CD4-positive, alpha-beta memory T cell (primary cell): Measurements from ENCODE around the gene DDX23. TPM values are rescaled to one million over a fixed set of nuclear protein-coding genes. Genes with fewer than 3 reads are reported as not detected.
A peak's percentile ranks its signal among the peaks of the same experiment; 100 is the strongest.

Experiments
- CTCF ChIA-PET: fragments of 350-600 bp; sonication (Branson Sonifier 250); formaldehyde crosslinking; loops from one replicate; lab custom pipeline; 2021; ENCODE audit warnings: inconsistent platforms; ENCODE audit not compliant: partially characterized antibody; lab: Charles Lee
- POLR2A ChIA-PET: fragments of 350-600 bp; sonication (Branson Sonifier 250); formaldehyde crosslinking; loops from one replicate; lab custom pipeline; 2021; ENCODE audit not compliant: partially characterized antibody; lab: Charles Lee
- DNase-seq, 5 donors: peaks; one replicate each; pipeline versions ENCODE4 v3.0.0 to v3.0.0-alpha.2; 2020 to 2022; ENCODE audit warnings: mixed read lengths in 1 of 5
- H3K27ac ChIP-seq: one replicate; pipeline ENCODE4 v1.7.0; 2013; ENCODE audit warnings: low read depth, low read length
- H3K27me3 ChIP-seq: 2 replicates; pipeline ENCODE4 v1.7.0; 2013; ENCODE audit warnings: mild to moderate bottlenecking, low read length, moderate library complexity; ENCODE audit not compliant: insufficient read depth
- H3K36me3 ChIP-seq: 2 replicates; pipeline ENCODE4 v1.7.0; 2013; ENCODE audit warnings: mild to moderate bottlenecking, low read length, moderate library complexity; ENCODE audit not compliant: insufficient read depth
- H3K4me1 ChIP-seq: 2 replicates; pipeline ENCODE4 v1.7.0; 2013; ENCODE audit warnings: mild to moderate bottlenecking, low read length, moderate library complexity; ENCODE audit not compliant: insufficient read depth
- H3K4me3 ChIP-seq, 2 donors: one replicate each; pipeline ENCODE4 v1.7.0; 2013; ENCODE audit warnings: low read length in 2 of 2, mild to moderate bottlenecking in 1 of 2
- H3K9me3 ChIP-seq, 2 donors: one replicate each; pipeline ENCODE4 v1.7.0; 2013; ENCODE audit warnings: low read length in 2 of 2, control low read depth in 1 of 2; ENCODE audit not compliant: control insufficient read depth in 1 of 2
- H3K27ac Mint-ChIP-seq, 7 donors: one replicate each; pipeline ENCODE4 v1.8.0; 2020 to 2021; ENCODE audit warnings: mixed read lengths in 7 of 7, mild to moderate bottlenecking in 6 of 7, inconsistent platforms in 3 of 7, moderate library complexity in 3 of 7
- H3K27me3 Mint-ChIP-seq, 2 donors: one replicate each; pipeline ENCODE4 v1.8.0; 2020 to 2021; ENCODE audit warnings: mixed read lengths in 2 of 2
- H3K36me3 Mint-ChIP-seq, 2 donors: one replicate each; pipeline ENCODE4 v1.8.0; 2020 to 2021; ENCODE audit warnings: mixed read lengths in 2 of 2, inconsistent platforms in 1 of 2, mild to moderate bottlenecking in 1 of 2
- H3K4me1 Mint-ChIP-seq, 4 donors: one replicate each; pipeline ENCODE4 v1.8.0; 2020 to 2021; ENCODE audit warnings: mixed read lengths in 4 of 4, mild to moderate bottlenecking in 1 of 4
- H3K4me3 Mint-ChIP-seq, 8 donors: one replicate each; pipeline ENCODE4 v1.8.0; 2020 to 2021; ENCODE audit warnings: mixed read lengths in 8 of 8, mild to moderate bottlenecking in 7 of 8, moderate library complexity in 6 of 8, inconsistent platforms in 3 of 8
- H3K9me3 Mint-ChIP-seq, 8 donors: one replicate each; pipeline ENCODE4 v1.8.0; 2020 to 2021; ENCODE audit warnings: mixed read lengths in 8 of 8, mild to moderate bottlenecking in 5 of 8, inconsistent platforms in 3 of 8, moderate library complexity in 1 of 8
- intact Hi-C: fragments of 100-400 bp; cut with micrococcal nuclease; formaldehyde crosslinking; loops from one replicate; pipeline ENCODE4 v1.15.1; 2023
- polyA plus RNA-seq, 2 donors: library from polyadenylated mRNA; unstranded; fragments of 300-500 nt; fragmentation: Illumina TruSeq; gene quantifications; one replicate each; pipeline ENCODE4 v1.2.3, GENCODE V29; 2021
- total RNA-seq, 2 experiments: library from RNA; stranded (reverse); gene quantifications; one replicate each; pipeline ENCODE4 v1.2.3, GENCODE V29; 2021

The DDX23 gene
- total and polyA plus RNA-seq, 4 experiments from 2014 or later: 14.3 to 158 (median 106) TPM

DNA sequence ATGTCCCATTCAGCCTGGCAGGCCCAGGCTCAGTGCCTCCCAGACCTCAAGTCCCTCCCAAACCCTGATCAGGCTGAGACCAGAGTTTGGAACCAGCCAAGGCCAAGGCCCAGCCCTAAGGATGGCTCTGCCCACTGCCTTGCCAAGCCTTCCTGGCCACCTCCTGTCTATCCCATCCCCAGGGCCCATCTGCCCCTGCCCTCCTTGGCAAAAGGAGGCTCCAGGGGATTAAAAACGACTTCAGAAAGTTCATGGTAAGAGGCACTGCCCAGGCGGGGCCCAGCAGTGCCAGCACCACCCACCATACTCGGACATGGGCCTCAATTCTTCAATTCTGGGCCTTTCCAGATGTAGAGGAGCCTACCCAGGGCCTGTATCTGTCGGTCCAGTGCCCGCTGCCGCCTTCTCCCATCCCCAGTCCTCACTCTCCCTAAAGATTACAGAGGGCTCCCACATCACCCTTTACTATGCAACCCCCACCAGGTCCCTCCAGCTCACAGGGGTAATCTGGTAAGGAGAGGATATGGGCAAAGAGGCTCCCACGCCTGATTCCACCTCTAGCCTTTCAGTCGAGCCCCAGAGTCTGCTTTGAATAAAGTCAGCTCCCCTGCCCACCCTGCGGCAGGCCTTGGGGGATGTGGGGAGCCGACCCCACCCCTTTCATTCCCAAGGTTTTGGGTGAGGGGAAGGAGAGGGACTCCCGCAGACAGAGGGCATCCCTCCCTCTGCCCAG lies 64.0 kb downstream of the DDX23 start:
- Mint-ChIP-seq H3K4me1 (peaks cover 0 to 18% (median 5%) of the 10 kb centered on the region in 4 donors), H3K27ac (no peak overlapping the region), H3K9me3 (no peaks in the 10 kb centered on the region), H3K27me3 (peaks cover 34 to 46% of the 10 kb centered on the region in 2 donors), H3K36me3 (no peaks in the 10 kb centered on the region), H3K4me3 (peak overlapping the region; percentile 44 to 79 (median 72))
- ChIA-PET CTCF (interaction anchor here (0.7 kb wide), 1 partner anchor 342 kb away, joined by 3 read pairs; no protein-coding TSS in a partner anchor), POLR2A (no interaction called here)
- Histone ChIP-seq H3K36me3 (no peaks in the 10 kb centered on the region), H3K27ac (no peak overlapping the region), H3K4me3 (no peak overlapping the region), H3K4me1 (no peaks in the 10 kb centered on the region), H3K27me3 (peaks cover 15% of the 10 kb centered on the region), H3K9me3 (no peaks in the 10 kb centered on the region)
- DNase-seq: no peak
- intact Hi-C loops: no loop called here

DNA sequence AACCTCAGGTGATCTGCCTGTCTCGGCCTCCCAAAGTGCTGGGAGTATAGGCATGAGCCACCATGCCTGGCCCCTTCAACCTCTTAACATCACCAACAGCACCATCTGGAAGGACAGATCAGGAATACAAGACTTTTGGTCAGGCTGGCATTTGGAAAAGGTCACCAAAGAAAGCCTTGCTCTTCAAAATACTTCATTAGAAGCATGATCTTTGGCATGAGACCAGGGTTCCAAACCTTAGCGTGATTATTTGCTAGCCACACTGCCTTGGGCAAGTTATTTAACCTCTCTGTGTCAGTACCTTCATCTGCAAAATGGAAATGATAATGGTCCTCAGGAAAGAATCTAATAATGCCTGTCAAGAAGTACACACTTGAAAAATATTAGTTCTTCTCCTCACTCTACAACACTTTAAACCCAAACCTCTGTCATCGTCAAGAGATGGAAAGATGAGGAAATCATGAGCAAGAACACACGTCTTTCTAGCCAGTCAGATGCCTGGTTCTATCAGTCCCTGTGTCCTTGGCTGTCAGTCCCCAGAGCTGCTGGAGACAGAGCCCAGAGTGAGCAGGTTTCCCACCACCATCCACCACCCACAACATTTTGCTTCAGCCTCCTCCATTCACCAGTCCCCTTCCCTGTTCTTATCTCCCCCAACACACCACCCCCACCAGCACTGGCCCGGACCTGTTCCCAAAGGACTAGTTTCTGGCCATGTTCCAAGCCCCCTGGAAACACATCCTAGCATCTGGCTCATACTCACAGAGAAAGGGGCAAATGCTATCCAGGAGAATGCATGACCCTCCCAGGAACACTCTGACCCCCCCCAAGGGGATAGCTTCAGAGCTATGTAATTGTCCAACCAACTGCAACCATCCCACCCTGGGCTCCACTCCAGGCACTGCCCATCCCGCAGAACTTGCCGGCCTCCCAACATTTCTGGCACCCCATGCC lies 65.1 kb downstream of the DDX23 start:
- POLR2A ChIA-PET: no interaction called here
- peak overlapping the region in 2 of 8 donors; percentile 8 to 24 for H3K4me3 Mint-ChIP-seq
- CTCF ChIA-PET: interaction anchor here (0.7 to 3.1 kb wide), 2 partner anchors 9 to 343 kb away, joined by 3 to 13 read pairs; no protein-coding TSS in a partner anchor

DNA sequence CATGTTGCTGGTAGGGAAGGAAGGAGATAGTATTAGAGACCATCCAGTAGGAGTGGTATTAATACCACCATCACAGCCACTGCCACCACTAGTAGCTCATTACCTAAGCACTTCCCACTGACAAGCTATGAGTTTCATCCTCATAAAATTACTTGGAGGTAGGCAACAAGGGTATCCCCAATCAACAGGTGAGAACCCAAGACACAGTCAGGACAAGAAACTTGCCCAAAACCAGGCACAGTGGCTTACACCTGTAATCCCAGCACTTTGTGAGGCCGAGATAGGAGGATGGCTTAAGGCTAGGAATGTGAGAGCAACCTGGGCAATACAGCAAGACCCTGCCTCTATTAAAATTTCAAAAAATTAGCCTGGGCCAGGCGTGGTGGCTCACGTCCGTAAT lies 68.5 kb downstream of the DDX23 start:
- Histone ChIP-seq H3K27me3 (peaks cover 7% of the 10 kb centered on the region), H3K4me3 (no peak overlapping the region), H3K27ac (no peak overlapping the region), H3K9me3 (no peaks in the 10 kb centered on the region), H3K4me1 (no peaks in the 10 kb centered on the region), H3K36me3 (no peaks in the 10 kb centered on the region)
- Mint-ChIP-seq H3K4me1 (peaks cover 0 to 8% (median 3%) of the 10 kb centered on the region in 4 donors), H3K27ac (no peak overlapping the region), H3K36me3 (no peaks in the 10 kb centered on the region), H3K4me3 (peak overlapping the region in 1 of 8 donors; percentile 41), H3K9me3 (no peaks in the 10 kb centered on the region), H3K27me3 (peaks cover 22 to 40% of the 10 kb centered on the region in 2 donors)
- intact Hi-C loops: no loop called here
- ChIA-PET POLR2A (no interaction called here), CTCF (interaction anchor here (1.5 kb wide), 1 partner anchor 12 kb away, joined by 5 read pairs; no protein-coding TSS in a partner anchor)
- no peak for DNase-seq

More for the DNA sequence above, 65.1 kb downstream of the DDX23 start:
- no peak for DNase-seq
- Histone ChIP-seq H3K27ac (no peak overlapping the region), H3K4me3 (no peak overlapping the region), H3K4me1 (no peaks in the 10 kb centered on the region), H3K36me3 (no peaks in the 10 kb centered on the region), H3K9me3 (no peaks in the 10 kb centered on the region), H3K27me3 (peaks cover 15% of the 10 kb centered on the region)
- intact Hi-C loops: no loop called here
- H3K27me3 Mint-ChIP-seq: peaks cover 34 to 52% of the 10 kb centered on the region in 2 donors
- H3K4me1 Mint-ChIP-seq: peaks cover 0 to 18% (median 5%) of the 10 kb centered on the region in 4 donors
- H3K36me3 Mint-ChIP-seq: no peaks in the 10 kb centered on the region
- peak overlapping the region in 1 of 7 donors; percentile 43 for H3K27ac Mint-ChIP-seq
- no peaks in the 10 kb centered on the region for H3K9me3 Mint-ChIP-seq

DNA sequence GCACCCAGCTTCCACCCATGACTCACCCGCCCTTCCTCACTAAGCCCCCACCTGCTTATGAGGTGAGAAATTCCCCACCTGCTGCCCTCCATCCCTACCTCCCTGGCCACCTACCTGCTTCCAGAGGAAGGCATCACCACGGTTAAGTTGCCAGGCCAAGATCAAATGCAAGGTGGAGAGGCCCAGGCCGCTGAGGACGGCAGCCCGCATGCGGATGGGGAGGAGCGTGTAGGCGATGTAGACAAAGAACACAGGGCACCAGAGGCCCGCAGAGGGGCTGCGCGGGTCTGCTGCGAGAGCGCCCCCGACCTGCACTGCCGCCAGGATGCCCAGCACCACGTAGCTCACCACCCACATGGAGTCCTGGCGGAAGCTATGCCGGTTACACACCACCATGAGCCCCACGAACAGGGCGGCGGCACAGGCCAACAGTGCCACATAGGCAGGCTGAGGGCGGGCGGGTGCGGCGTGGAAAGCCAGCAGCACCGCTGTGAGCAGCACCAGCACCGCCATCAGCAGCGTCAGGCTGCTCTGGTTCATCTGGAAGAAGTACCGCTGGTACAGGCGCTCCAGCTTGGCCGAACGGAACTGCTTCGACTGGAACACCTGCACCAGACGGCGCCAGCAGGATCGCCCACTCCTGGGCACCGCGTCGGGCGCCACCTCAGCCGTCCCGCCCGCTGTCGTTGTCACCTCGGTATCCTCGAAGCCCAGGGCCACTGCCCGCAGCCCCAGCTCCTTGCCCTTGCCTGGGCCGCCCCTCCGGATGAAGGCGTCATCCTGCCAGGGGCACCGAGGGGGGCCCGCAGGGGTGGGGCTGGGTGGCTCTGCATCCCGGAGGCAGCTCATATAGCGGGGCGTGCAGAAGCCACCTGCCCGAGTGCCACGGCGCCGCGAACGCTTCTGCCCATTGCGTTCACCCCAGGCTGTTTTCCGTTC lies 69.2 kb downstream of the DDX23 start:
- POLR2A ChIA-PET: no interaction called here
- Mint-ChIP-seq H3K4me3 (no peak overlapping the region), H3K27ac (no peak overlapping the region), H3K4me1 (peaks cover 0 to 3% (median 0%) of the 10 kb centered on the region in 4 donors), H3K9me3 (no peaks in the 10 kb centered on the region), H3K27me3 (peaks cover 16 to 33% of the 10 kb centered on the region in 2 donors), H3K36me3 (no peaks in the 10 kb centered on the region)
- no peaks in the 10 kb centered on the region for H3K9me3 ChIP-seq
- intact Hi-C loops: no loop called here
- DNase-seq: no peak
- peaks cover 3% of the 10 kb centered on the region for H3K27me3 ChIP-seq
- H3K4me3 ChIP-seq: no peak overlapping the region
- H3K36me3 ChIP-seq: no peaks in the 10 kb centered on the region
- CTCF ChIA-PET: interaction anchor here (0.6 to 1.5 kb wide), 3 partner anchors 12 to 187 kb away, joined by 4 to 5 read pairs (median 4); no protein-coding TSS in a partner anchor
- H3K27ac ChIP-seq: no peak overlapping the region
- H3K4me1 ChIP-seq: no peaks in the 10 kb centered on the region

DNA sequence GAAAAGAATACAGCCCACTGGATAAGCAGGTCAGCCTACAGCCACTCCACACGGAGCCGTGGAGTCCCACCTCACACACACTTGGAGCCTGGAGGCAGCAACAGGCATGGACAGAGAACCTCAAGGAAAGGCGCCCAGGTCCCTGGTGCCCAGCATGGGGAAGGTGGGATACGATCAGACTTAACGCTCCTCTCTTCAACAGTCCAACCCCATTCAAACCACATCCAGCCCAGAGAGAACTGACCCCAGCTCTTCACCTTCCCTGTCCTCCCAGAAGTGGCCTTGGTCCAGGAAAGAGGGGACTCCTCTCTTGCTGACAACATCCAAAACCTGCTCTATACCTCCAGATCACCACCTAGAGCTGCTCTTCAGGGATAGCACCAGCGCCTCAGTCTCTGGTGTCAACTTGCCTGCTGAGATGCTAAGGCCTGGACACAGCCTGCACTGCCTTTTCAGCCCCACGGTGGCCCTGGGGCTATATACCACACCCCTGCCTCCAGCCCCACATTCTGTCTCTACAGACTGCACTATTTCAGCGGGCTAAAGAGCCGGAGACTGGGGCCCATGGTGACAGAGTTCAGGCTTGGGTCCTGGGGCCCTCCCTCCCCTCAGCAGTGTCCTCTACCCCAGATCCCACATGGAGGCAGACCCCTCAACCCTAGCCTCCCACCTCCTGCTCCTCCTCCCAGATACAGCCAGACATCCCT lies 70.1 kb downstream of the DDX23 start:
- no peaks in the 10 kb centered on the region for H3K9me3 Mint-ChIP-seq
- DNase-seq: no peak
- intact Hi-C loops: no loop called here
- H3K27ac Mint-ChIP-seq: no peak overlapping the region
- Histone ChIP-seq H3K4me3 (no peak overlapping the region), H3K9me3 (no peaks in the 10 kb centered on the region), H3K4me1 (no peaks in the 10 kb centered on the region), H3K36me3 (no peaks in the 10 kb centered on the region), H3K27me3 (no peaks in the 10 kb centered on the region), H3K27ac (no peak overlapping the region)
- no peaks in the 10 kb centered on the region for H3K4me1 Mint-ChIP-seq
- H3K36me3 Mint-ChIP-seq: no peaks in the 10 kb centered on the region
- H3K27me3 Mint-ChIP-seq: peaks cover 10 to 26% of the 10 kb centered on the region in 2 donors
- CTCF ChIA-PET: interaction anchor here (0.7 to 1.0 kb wide), 2 partner anchors 13 to 29 kb away, joined by 4 to 5 read pairs; no protein-coding TSS in a partner anchor
- POLR2A ChIA-PET: no interaction called here
- H3K4me3 Mint-ChIP-seq: no peak overlapping the region

DNA sequence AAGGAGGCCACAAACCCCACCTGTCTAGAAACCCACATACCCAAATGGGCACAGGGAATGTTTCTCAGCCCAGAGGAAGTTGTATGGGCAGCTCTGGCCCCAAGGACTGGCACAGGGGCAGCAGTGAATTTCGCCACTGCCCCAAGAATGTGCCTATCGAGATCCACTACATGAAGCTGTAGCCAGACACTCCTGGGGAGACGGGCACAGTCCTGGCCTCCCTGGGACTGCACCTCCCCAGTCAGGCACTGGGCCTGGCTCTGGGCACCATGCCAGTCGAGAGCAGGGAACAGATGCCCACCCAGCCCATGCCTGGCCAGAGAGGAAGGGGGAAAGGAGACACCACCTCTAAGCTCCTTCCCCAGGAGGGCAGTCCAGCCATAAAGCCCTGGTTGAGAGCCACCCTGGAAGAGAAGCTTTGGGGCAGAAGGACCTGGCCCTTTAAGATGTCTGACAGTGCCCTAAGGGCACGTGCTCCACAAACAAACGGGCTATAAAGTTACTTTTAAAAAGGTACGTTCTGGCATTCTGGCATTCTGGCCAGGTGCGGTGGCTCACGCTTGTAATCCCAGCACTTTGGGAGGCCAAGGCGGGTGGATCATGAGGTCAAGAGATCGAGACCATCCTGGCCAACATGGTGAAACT lies 71.5 kb downstream of the DDX23 start:
- Mint-ChIP-seq H3K36me3 (no peaks in the 10 kb centered on the region), H3K4me1 (no peaks in the 10 kb centered on the region), H3K9me3 (no peaks in the 10 kb centered on the region), H3K27ac (no peak overlapping the region), H3K27me3 (peaks cover under 1 to 14% of the 10 kb centered on the region in 2 donors), H3K4me3 (no peak overlapping the region)
- ChIA-PET CTCF (interaction anchor here (1.2 to 3.1 kb wide), 2 partner anchors 14 to 28 kb away, joined by 7 to 22 read pairs; no protein-coding TSS in a partner anchor), POLR2A (no interaction called here)
- Histone ChIP-seq H3K36me3 (no peaks in the 10 kb centered on the region), H3K27me3 (no peaks in the 10 kb centered on the region), H3K27ac (no peak overlapping the region), H3K4me1 (no peaks in the 10 kb centered on the region), H3K9me3 (no peaks in the 10 kb centered on the region), H3K4me3 (no peak overlapping the region)
- no peak for DNase-seq
- intact Hi-C loops: no loop called here
